Endothelial cell of umbilical vein (primary cell): ENCODE measurements around the gene MREG. TPM values are rescaled to one million over a fixed set of nuclear protein-coding genes. Genes with fewer than 3 reads are reported as not detected.

Experiments
- BruUV-seq: library from RNA; stranded (reverse); fragments of 400-500 nt; replicated peaks from 2 replicates; lab custom pipeline; 2021; lab: Mats Ljungman, UMichigan
- CTCF ChIA-PET: fragments of 300-600, 350-600 bp; sonication (Branson Sonifier 250); formaldehyde crosslinking; loops from one replicate; lab custom pipeline; 2021; ENCODE audit warnings: antibody characterized with exemption, inconsistent platforms; lab: Charles Lee
- POLR2A ChIA-PET: fragments of 300-600, 350-600 bp; sonication (Branson Sonifier 250); formaldehyde crosslinking; loops from one replicate; lab custom pipeline; 2021; ENCODE audit warnings: antibody characterized with exemption, inconsistent platforms; lab: Charles Lee
- DNase-seq: peaks from one replicate; pipeline ENCODE4 v3.0.0-alpha.2; 2011; ENCODE audit warnings: low read depth, low spot score
- FAIRE-seq: peaks from 2 replicates; lab custom pipeline; 2011; peaks lifted over from hg19 to GRCh38; lab: Jason Lieb, UNC
- H2AFZ ChIP-seq: 2 replicates; pipeline ENCODE4 v1.6.0; 2012; ENCODE audit warnings: low read depth, low read length, control low read depth, inconsistent platforms
- H3K27ac ChIP-seq: 2 replicates; pipeline ENCODE4 v1.5.1; 2011; ENCODE audit warnings: low read depth, mild to moderate bottlenecking, control low read depth, low read length, moderate library complexity; ENCODE audit not compliant: insufficient read depth
- H3K27me3 ChIP-seq, 2 experiments: 2 replicates each; pipeline versions ENCODE4 v1.6.0 to v1.6.1; 2011; ENCODE audit warnings: low read length in 2 of 2, mixed read lengths in 1 of 2; ENCODE audit not compliant: control insufficient read depth in 2 of 2, insufficient read depth in 2 of 2
- H3K36me3 ChIP-seq, 2 experiments: 2 replicates in 1 of 2; 3 replicates in 1 of 2; pipeline ENCODE4 v1.5.1; 2011; ENCODE audit warnings: low read length in 2 of 2, mild to moderate bottlenecking in 1 of 2, moderate library complexity in 1 of 2; ENCODE audit not compliant: control insufficient read depth in 2 of 2, insufficient read depth in 2 of 2; ENCODE audit errors: extremely low read depth in 1 of 2
- H3K4me1 ChIP-seq: 3 replicates; pipeline ENCODE4 v1.5.1; 2011; ENCODE audit warnings: mild to moderate bottlenecking, low read length; ENCODE audit not compliant: control insufficient read depth, insufficient read depth; ENCODE audit errors: extremely low read depth
- H3K4me2 ChIP-seq: 2 replicates; pipeline ENCODE4 v1.6.1; 2011; ENCODE audit warnings: low read length, control low read depth, mixed read lengths; ENCODE audit not compliant: insufficient read depth
- H3K4me3 ChIP-seq, 3 experiments: fragments of 200-600 bp in 1 of 3; sonication (generic), shearing (Covaris generic) in 1 of 3; replicated peaks in 1 of 3; 2 replicates each; pipeline ENCODE4 v1.5.1; 2011 to 2016; ENCODE audit warnings: control low read depth in 3 of 3, low read length in 3 of 3, mild to moderate bottlenecking in 2 of 3, inconsistent platforms in 1 of 3, low read depth in 1 of 3, moderate library complexity in 1 of 3; ENCODE audit not compliant: insufficient read depth in 1 of 3
- H3K79me2 ChIP-seq: 2 replicates; pipeline ENCODE4 v1.6.0; 2012; ENCODE audit warnings: low read length, inconsistent platforms; ENCODE audit not compliant: control insufficient read depth, insufficient read depth
- H3K9ac ChIP-seq: replicated peaks from 2 replicates; pipeline ENCODE3; 2011; ENCODE audit warnings: low read length, control low read depth; ENCODE audit not compliant: insufficient read depth; ENCODE audit errors: extremely low read depth
- H3K9me1 ChIP-seq: replicated peaks from 3 replicates; pipeline ENCODE4 v1.6.0; 2011; ENCODE audit warnings: mild to moderate bottlenecking, low read length; ENCODE audit not compliant: control insufficient read depth, insufficient read depth; ENCODE audit errors: extremely low read depth
- H3K9me3 ChIP-seq: replicated peaks from 2 replicates; pipeline ENCODE4 v1.5.1; 2012; ENCODE audit warnings: low read length, inconsistent platforms; ENCODE audit not compliant: control insufficient read depth, insufficient read depth
- H4K20me1 ChIP-seq: replicated peaks from 2 replicates; pipeline ENCODE3; 2011; ENCODE audit warnings: mild to moderate bottlenecking, low read length; ENCODE audit not compliant: control insufficient read depth, insufficient read depth; ENCODE audit errors: extremely low read depth
- CTCF ChIP-seq, 2 donors: IDR thresholded peaks; 1 replicate in 1 of 2; 2 replicates in 1 of 2; pipeline ENCODE4 v1.5.1; 2011; ENCODE audit warnings: low read length in 2 of 2, mild to moderate bottlenecking in 2 of 2, moderate library complexity in 2 of 2, control low read depth in 1 of 2, inconsistent platforms in 1 of 2, low read depth in 1 of 2; ENCODE audit not compliant: insufficient read depth in 1 of 2; ENCODE audit errors: extremely low read depth in 1 of 2
- EZH2 ChIP-seq: IDR thresholded peaks from 2 replicates; pipeline ENCODE4 v1.6.1; 2012; ENCODE audit warnings: borderline replicate concordance, low read depth, mild to moderate bottlenecking, moderate library complexity, low read length, inconsistent platforms; ENCODE audit not compliant: severe bottlenecking
- FOS ChIP-seq: IDR thresholded peaks from 2 replicates; pipeline ENCODE4 v1.6.1; 2011; ENCODE audit warnings: mild to moderate bottlenecking, low read length, moderate library complexity, borderline replicate concordance; ENCODE audit not compliant: insufficient read depth
- GATA2 ChIP-seq: IDR thresholded peaks from 2 replicates; pipeline ENCODE4 v1.7.0; 2011; ENCODE audit warnings: low read depth, mild to moderate bottlenecking, moderate library complexity, mixed read lengths, low read length; ENCODE audit not compliant: insufficient read length, insufficient read depth
- JUN ChIP-seq: IDR thresholded peaks from 2 replicates; pipeline ENCODE4 v1.6.1; 2011; ENCODE audit warnings: borderline replicate concordance, low read depth; ENCODE audit not compliant: insufficient read length, insufficient read depth
- MAX ChIP-seq: IDR thresholded peaks from 2 replicates; pipeline ENCODE4 v1.6.1; 2011; ENCODE audit not compliant: insufficient read depth, insufficient read length
- MYC ChIP-seq: IDR thresholded peaks from one replicate; pipeline ENCODE4 v1.6.1; 2011; ENCODE audit warnings: mild to moderate bottlenecking, low read depth, low read length
- POLR2A ChIP-seq: IDR thresholded peaks from 2 replicates; pipeline ENCODE4 v1.6.1; 2012; ENCODE audit warnings: low read depth, mild to moderate bottlenecking, control low read depth, low read length
- POLR2AphosphoS5 ChIP-seq: IDR thresholded peaks from 2 replicates; pipeline ENCODE4 v1.6.1; 2012; ENCODE audit warnings: low read depth, mild to moderate bottlenecking, control low read depth, low read length, moderate library complexity; ENCODE audit not compliant: insufficient read depth
- dilution Hi-C: fragments of 300-500 bp; cut with MboI; formaldehyde crosslinking; loops from one replicate; pipeline ENCODE4 v1.15.0; 2019; ENCODE audit warnings: low sequenced_read_pairs; ENCODE audit not compliant: extremely low pct_ligation_motif_present
- intact Hi-C: fragments of 100-400 bp; cut with micrococcal nuclease; formaldehyde crosslinking; loops from one replicate; pipeline ENCODE4 v1.10.0; 2022
- polyA plus RNA-seq, 4 experiments: library from polyadenylated mRNA; depleted of rRNA in 3 of 4; stranded (reverse) in 3 of 4; unstranded in 1 of 4; fragments of >200 nt; gene quantifications; 2 replicates each; pipeline versions ENCODE4 v1.2.1 to v1.2.3, GENCODE V29; 2011 to 2012; ENCODE audit warnings: missing spikeins in 1 of 4
- total RNA-seq: library from RNA; stranded (reverse); gene quantifications from 2 replicates; pipeline ENCODE4 v1.2.3, GENCODE V29; 2021

Gene MREG
- total and polyA plus RNA-seq, 2 donors (not counting 3 experiments of a cell fraction or from before 2014, with no cell fraction given) = 0.41 to 3.9 TPM

- Histone ChIP-seq H3K4me2 (no peak overlapping the region), H3K9me1 (no peaks in the 10 kb centered on the region), H3K27me3 (no peaks in the 10 kb centered on the region), H3K27ac (no peak overlapping the region), H3K9me3 (no peaks in the 10 kb centered on the region), H3K36me3 (no peaks in the 10 kb centered on the region), H3K79me2 (no peaks in the 10 kb centered on the region), H3K4me3 (no peak overlapping the region), H3K9ac (no peak overlapping the region), H4K20me1 (no peaks in the 10 kb centered on the region), H2AFZ (no peak overlapping the region), H3K4me1 (peaks cover 9% of the 10 kb centered on the region)
- ChIA-PET POLR2A (no interaction called here), CTCF (interaction anchor here (0.9 kb wide), 1 partner anchor 11 kb away, joined by 3 read pairs; no protein-coding TSS in a partner anchor)
- TF ChIP-seq FOS = no peak
- TF ChIP-seq POLR2A = no peak
- no peak for TF ChIP-seq JUN
- TF ChIP-seq MYC = no peak
- no peak for TF ChIP-seq EZH2
- no peak for TF ChIP-seq POLR2AphosphoS5
- TF ChIP-seq MAX = no peak
- TF ChIP-seq CTCF (IDR thresholded peaks at IDR 0.05; ENCODE audit: extremely low read depth in 1 of 2, insufficient read depth in 1 of 2, low read depth in 1 of 2, low read length in 2 of 2) = no peak
- no peak for TF ChIP-seq GATA2
- FAIRE-seq (no peak), DNase-seq (no peak)
- dilution Hi-C loops = no loop called here
- intact Hi-C loops = no loop called here
- no TSS peak for BruUV-seq
These were observed 107.7 kb downstream of the MREG start for GRCh38 chr2:215905691-215906090.
